ENCODE data around the gene SPATA4. TPM values are rescaled to one million over a fixed set of nuclear protein-coding genes. Genes with fewer than 3 reads are reported as not detected.

Gene SPATA4
- total RNA-seq, 1 donor from 2014 or later = 1.3 TPM

DNA sequence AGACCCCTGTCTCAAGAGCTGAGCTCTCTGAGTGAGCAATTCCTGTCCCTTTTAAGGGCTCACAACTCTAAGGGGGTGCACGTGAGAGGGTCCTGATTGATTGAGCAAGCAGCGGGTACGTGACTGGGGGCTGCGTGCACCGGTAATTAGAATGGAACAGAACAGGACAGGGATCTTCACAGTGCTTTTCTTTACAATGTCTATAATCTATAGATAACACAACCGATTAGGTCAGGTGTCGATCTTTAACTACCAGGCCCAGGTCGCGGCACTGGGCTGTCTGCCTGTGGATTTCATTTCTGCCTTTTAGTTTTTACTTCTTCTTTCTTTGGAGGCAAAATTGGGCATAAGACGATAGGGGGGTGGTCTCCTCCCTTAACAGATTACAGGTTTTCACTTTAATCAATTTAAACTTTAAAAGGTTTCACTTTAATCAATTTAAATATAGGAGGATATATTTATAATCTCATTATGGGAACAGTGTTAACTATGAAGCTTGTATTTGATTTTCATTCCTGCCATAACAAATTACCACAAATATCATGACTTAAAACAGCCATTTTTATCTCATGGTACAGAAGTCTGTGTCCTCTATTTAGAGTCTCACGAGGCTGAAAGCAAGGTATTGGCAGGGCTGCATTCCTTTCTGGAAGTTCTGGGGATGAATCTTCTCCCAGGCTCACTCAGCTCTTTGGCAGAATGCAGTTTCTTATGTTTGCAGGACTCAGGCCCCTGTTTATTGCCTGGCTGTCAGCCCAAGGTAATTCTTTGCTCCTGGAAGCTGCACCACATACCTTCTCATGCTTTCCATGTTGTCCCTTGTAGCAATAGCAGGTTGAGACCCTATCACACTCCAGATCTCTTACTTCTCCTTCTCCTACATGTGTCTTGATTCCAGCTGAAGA is 5.2 kb downstream of the SPATA4 start:
- no peak for DNase-seq (ENCODE audit: low read depth)

DNA sequence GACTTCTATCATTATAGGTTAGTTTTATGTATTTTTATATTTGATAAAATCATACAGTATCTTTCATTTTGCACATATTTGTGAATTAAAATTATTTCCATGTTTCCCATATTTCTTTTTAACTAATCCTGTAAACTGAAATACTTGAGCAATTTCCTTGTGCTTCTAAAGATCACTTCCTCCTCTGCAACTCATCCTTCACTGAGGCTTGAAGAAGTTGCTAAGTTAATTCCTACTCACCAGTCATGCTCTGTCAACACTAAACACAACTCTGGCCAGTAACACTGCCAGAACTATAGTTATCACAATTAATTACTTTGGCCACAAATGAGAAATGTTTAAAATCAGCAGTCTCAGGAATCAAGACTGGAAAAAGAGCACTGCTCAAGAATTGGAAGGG is 6.7 kb downstream of the SPATA4 start:
- DNase-seq (ENCODE audit: low read depth) = no peak

DNA sequence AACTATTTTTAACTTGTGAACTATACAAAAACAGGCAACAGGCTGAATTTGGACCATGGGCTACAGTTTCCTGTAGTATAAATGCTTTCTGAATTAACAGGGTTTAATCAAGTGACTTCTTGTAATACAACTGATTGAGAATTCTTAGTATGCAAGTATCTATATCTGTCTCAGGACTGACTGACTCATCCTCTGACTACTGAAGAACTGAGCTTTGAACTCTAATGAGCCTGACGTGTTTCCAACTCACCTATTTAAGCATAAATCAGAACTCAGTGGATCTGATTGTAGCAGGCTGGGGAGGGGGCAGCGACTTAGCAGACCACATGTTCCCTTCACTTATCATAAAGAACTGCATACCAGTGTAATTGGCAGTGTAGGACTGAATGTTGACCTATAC is 7.8 kb downstream of the SPATA4 start:
- peak; percentile 38 for DNase-seq (ENCODE audit: low read depth)

DNA sequence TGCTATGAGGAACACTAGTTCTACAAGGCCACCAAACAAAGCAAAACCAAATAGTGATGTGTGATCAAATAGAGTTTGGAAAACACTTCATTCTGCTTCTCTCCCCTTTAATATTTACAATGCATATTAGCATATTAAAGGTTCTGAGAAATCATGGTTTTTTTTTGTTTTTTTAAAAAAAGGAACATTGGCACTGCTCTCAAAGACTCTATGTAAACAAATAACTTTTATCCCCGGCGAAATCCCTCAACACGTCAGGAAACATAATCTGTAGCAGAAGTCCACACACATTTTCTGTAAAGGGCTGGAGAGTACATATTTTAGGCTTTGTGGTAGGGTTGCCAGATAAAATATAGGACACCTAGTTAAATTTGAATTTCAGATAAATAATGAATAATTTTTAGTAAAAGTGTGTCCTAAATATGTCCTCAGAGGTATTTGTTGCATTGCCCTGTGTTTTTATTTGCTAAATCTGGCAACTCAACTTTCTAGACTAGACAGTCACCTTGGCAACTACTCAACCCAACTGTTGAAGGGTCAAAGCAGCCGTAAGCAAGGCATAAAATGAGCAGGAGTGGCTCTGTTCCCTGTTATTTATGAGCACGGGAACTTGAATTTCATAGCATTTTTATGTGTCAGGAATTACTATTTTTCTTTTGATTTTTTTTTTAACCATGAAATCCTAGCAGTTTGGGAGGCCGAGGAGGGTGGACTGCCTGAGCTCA is 8.6 kb downstream of the SPATA4 start:
- peak; percentile 63 for DNase-seq (ENCODE audit: low read depth)

DNA sequence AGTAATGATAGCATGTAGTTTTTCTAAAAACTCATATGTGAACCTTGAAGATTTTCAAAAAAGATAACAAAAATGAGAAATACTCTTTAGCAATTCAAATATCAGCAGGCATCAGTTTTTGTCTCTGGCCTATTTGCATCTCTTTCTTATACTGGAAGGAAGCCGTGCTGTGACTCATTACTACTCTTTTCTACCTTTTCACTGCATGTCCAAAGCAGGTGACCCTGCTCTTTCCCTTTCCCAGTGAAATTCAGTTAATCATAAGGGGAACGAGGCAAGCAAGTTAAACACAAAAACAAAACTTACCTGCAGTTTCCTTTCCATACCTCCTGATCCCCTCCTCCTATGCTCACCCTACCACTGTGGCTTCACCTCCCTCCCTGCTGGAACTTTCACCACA is 9.3 kb downstream of the SPATA4 start:
- no peak for DNase-seq (ENCODE audit: low read depth)

DNA sequence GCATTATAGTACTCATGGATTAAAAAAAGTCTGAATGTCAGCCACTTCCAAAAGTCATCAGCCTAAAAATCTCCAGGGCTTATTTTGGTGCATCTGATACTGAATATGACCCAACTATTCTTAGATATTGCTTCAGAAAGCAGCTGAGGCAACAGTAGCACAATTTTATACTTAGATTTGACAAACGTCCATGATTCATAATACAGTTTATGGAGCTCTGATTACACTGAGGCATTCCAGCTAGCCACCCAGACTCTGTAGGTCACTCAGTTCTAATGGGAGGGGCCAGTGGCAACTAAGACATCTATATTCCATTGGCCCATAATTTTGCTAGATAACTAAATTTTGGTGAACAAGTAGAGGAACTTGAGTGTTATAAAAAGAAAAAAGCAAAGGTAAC is 10.3 kb downstream of the SPATA4 start:
- DNase-seq (ENCODE audit: low read depth) = peak; percentile 92

DNA sequence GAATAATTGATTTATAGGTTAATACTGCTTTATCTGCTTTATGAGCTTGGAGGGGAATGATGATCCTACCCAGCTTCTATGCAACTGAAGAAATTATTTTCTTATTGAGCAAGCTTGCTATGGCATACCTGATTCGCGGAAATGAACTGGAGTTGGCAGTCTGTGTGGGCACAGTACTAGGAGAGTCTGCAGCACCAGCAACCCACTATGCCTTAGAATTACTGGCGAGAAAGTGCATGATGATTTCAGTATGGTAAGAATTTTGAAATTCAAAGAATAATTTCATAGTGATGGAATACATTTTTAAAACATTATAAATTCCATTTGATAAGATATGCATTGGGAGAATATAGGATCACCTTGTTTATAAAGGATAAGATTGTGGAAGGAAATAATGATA is 32.3 kb downstream of the SPATA4 start:
- DNase-seq (ENCODE audit: low read depth) = no peak

DNA sequence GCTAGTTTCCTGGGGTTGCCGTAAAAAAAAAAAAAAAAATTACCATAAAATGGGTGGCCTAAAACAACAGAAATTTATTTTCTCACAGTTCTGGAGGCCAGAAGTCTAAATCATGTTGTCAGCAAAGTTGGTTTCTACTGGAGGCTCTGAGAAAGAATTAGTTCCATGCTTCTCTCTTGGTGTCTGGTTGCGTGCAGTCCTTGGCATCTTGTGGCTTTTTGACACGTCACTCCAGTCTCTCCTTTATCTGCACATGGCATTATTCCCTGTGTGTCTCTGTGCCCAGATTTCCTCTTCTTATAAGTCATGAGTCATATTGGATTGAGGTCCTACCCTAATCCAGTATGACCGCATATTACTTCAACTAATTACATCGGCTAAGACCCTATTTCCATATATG is 38.7 kb downstream of the SPATA4 start:
- DNase-seq (ENCODE audit: low read depth) = peak; percentile 97

DNA sequence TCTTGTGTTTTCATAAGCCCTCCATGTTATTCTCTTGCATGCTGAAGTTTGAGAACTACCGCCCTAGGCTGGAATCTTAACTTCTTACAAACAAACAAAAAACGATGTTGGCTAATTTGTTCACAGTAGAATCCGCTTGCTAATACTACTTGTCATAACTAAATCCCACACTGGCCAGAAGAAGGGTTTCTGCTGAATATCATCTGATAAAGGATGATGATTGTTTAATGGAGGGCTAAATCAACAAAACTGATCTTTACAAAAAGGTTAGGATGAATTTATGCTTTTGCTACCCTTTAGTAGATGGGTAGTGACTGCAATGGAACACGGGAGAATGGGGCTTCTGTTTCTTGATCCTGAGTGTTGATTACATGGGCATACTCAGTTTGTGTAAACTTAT is 42.3 kb downstream of the SPATA4 start:
- no peak for DNase-seq (ENCODE audit: low read depth)

DNA sequence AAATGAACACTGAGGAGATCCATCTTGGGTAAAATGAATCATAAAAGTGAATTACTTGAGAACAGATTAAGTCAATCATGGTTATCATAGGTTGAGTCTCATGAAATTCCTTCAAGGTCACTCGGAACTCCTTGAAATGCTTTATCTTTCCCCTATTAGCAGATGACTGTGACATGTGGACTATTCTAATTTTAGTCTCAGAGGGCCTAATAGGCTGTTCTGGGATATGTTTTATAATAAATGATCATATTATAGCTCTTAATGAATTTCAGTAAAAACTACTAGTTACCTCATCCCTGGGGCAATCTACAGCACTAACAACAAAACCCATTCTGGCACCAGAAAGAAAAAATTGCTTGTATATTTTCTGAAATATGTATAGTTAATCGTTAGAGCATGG is 44.7 kb downstream of the SPATA4 start:
- no peak for DNase-seq (ENCODE audit: low read depth)

DNA sequence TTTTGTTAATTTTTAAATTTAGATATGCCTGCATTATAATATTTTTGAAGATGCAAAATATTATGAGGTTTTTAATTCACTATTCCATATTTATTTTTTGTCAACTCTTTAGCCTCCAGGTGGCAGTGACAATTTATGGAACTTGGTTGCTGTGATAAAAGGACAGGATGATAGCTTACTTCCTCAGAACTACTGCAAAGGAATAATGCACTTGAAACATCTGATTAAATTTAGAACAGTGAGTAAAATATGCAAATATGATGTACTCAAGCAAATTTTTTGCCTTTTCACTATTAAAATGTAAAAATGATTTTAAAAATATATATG is 45.1 kb downstream of the SPATA4 start:
- peak; percentile 67 for DNase-seq (ENCODE audit: low read depth)

DNA sequence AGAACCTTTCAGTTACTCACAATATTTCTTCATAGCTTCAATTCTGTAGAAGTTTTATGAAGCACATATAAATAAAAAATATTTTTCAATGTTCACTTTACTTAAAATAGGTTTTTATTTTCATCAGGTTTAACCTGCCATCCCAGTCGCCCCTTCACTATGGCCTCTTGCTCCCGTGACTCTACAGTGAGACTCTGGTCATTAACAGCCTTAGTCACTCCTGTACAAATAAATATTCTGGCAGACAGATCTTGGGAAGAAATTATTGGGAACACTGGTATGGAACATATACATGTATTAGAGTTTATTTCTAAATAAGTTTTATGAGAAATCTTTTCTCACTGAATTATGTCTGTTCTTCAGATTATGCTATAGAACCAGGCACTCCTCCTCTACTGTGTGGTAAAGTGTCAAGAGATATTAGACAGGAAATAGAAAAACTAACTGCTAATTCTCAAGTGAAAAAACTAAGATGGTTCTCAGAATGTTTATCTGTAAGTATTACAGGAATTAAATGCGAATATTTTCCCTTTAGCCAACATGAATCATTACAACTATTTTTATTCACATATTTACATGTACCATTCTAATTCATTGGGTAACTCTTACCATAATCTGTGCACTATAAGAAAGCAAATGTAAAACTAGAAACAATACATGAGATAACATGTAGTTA is 45.6 kb downstream of the SPATA4 start:
- DNase-seq (ENCODE audit: low read depth) = no peak

DNA sequence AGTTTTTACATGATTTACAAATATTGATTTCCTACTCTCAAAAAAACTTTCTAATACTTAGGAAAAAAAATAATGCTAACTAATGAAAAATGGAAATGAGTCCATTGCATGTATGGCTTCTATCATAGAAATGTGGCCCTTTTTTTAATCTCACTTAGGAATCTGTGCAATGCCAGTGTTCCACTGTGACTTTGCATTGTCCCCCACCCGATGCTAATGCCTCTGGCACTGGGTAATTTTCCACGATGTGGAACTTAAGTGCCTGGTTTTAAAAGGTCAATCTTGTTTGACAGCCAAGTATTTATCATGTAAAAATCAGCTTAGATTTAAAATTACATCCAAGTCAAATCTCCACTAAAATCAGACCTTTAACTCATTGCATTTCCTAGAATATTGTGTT is 53.1 kb downstream of the SPATA4 start:
- DNase-seq (ENCODE audit: low read depth) = no peak

DNA sequence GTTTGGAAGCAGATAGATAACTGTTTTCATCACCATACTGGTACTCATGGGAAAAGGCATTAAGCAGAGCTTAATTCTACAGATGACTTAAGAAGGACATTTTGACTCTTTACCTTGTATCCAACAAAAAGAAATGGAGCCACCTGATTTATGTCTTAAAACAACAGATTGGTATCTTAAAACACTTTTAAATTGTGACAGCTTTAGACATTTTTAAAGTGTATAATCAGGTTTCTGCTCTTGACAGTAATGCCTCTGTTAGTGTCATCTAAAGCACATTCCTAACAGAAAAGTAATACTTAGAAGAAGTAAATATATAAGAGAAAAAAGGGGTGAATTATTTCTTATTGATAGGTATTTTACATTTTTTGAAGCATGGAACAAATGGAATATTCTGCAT is 55.9 kb downstream of the SPATA4 start:
- no peak for DNase-seq (ENCODE audit: low read depth)

DNA sequence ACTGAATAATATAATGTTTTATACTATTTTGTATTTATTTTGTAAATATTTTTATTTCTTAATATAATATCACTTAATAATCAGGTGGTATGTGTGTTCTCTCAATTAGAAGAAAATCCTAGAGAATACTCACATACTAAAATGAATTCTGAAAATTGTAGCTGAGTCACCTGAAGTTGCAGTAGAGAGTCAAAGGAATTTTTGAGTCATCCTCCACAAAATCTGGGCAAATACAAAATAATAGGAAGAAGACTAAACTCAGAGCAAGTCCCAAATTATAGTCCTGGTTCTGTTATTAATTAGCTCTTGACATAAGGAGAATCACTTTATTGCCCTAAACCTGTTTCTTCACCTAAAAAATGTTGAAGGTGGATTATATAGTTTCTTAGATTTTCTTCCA is 57.8 kb downstream of the SPATA4 start:
- no peak for DNase-seq (ENCODE audit: low read depth)

DNA sequence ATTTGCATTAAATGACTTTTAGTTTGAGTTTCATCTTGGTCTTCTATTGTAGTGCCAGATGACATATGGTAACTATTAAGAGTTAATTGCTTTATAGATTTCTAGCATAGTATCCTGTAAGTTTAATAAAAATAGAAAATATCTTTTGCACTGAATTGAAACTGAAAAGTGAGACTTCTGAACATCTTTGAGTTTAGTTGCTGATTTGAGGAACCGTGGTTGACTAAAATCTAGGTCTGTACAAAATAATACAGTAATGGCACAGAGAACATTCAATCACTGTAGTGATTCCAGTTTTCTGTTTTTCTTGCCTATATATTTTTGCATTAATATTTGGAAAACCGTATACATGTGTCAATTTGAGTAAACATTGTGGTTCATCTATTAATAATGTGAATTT is 60.7 kb downstream of the SPATA4 start:
- no peak for DNase-seq (ENCODE audit: low read depth)

Other genes starting within 250 kb of the SPATA4 start
- gene WDR17, start 129.7 kb downstream of the SPATA4 start, total RNA-seq = not detected in 2 replicates
- 1,422 and 1,483 TPM in 2 replicates for gene ASB5, start 73.6 kb upstream of the SPATA4 start, total RNA-seq
- 81.0 and 94.7 TPM in 2 replicates for gene SPCS3, start 124.4 kb upstream of the SPATA4 start, total RNA-seq